GM21619 (cell line): ENCODE data around the gene SEC23A.
"Not testable (repeated sequence)": the region's sequence is repeated elsewhere in the genome, so short reads cannot be mapped to it uniquely, and the experiment has no call there.

ENCODE experiments used
- ATAC-seq: cut with Tn5 transposase; IDR thresholded peaks from one replicate; pipeline ENCODE4 v1.9.1; 2021; ENCODE audit not compliant: unreplicated experiment

Gene SEC23A

GRCh38 chr14:39102969-39103957 lies at the start of gene SEC23A:
Gene SEC23A (minus strand): TSS chr14:39103235. CDS start chr14:39096118, 7,117 bp downstream.
- ATAC-seq: peak; percentile 85

GRCh38 chr14:39145266-39145966 lies 42.4 kb upstream of the SEC23A start:
- no peak for ATAC-seq

GRCh38 chr14:39143226-39143625 lies 40.2 kb upstream of the SEC23A start:
- ATAC-seq: not testable (repeated sequence)

- not testable (repeated sequence) for ATAC-seq
Measured at GRCh38 chr14:39141623-39142022, 38.6 kb upstream of the SEC23A start.

- ATAC-seq: no peak
Measured at GRCh38 chr14:39140170-39140569, 37.1 kb upstream of the SEC23A start.

GRCh38 chr14:39138440-39138839 lies 35.4 kb upstream of the SEC23A start:
- ATAC-seq: no peak

GRCh38 chr14:39137835-39138234 lies 34.8 kb upstream of the SEC23A start:
- ATAC-seq: not testable (repeated sequence)

- no peak for ATAC-seq
Measured at GRCh38 chr14:39122330-39123138, 19.5 kb upstream of the SEC23A start.

GRCh38 chr14:39114073-39114838 lies 11.2 kb upstream of the SEC23A start, which contains the start of gene GEMIN2:
Gene GEMIN2 (plus strand): TSS chr14:39114323. CDS start chr14:39114339, 16 bp downstream.
- ATAC-seq: peak; percentile 91

GRCh38 chr14:39113685-39114072 lies 10.6 kb upstream of the SEC23A start:
- no peak for ATAC-seq

- no peak for ATAC-seq
Measured at GRCh38 chr14:39109893-39110715, 7.1 kb upstream of the SEC23A start.

GRCh38 chr14:39108791-39109190 lies 5.8 kb upstream of the SEC23A start:
- no peak for ATAC-seq

- ATAC-seq: peak; percentile 33
Measured at GRCh38 chr14:39107591-39107996, 4.6 kb upstream of the SEC23A start.

GRCh38 chr14:39104078-39104801 lies 1.2 kb upstream of the SEC23A start:
- not testable (repeated sequence) for ATAC-seq

GRCh38 chr14:39102265-39102968 lies 618 bp downstream of the SEC23A start:
- ATAC-seq: no peak

GRCh38 chr14:39099748-39100147 lies 3.3 kb downstream of the SEC23A start:
- ATAC-seq: no peak

- not testable (repeated sequence) for ATAC-seq
Measured at GRCh38 chr14:39099215-39099614, 3.8 kb downstream of the SEC23A start.

- no peak for ATAC-seq
Measured at GRCh38 chr14:39097159-39097558, 5.9 kb downstream of the SEC23A start.
